ENCODE results near the gene MICU1.
"Not testable (repeated sequence)": the region's sequence is repeated elsewhere in the genome, so short reads cannot be mapped to it uniquely, and the experiment has no call there.

The MICU1 gene

GRCh38 chr10:72653383-72654096 lies 27.7 kb upstream of the MICU1 start:
- no peaks in the 10 kb centered on the region for H3K27me3 ChIP-seq (ENCODE audit: control insufficient read depth, insufficient read depth, low read length)
- H3K36me3 ChIP-seq (ENCODE audit: control insufficient read depth, low read depth, low read length), result no peaks in the 10 kb centered on the region
- H3K4me3 ChIP-seq (ENCODE audit: low read length), result no peak overlapping the region
- H3K9me3 ChIP-seq (ENCODE audit: control insufficient read depth, low read depth, low read length), result no peaks in the 10 kb centered on the region
- no peaks in the 10 kb centered on the region for H3K4me1 ChIP-seq (ENCODE audit: control insufficient read depth, low read depth, low read length)
- no peak overlapping the region for H3K9ac ChIP-seq (ENCODE audit: low read length)
- H3K27ac ChIP-seq (ENCODE audit: low read length), result no peak overlapping the region

GRCh38 chr10:72649291-72649690 lies 23.4 kb upstream of the MICU1 start:
- Histone ChIP-seq H3K9ac (ENCODE audit: low read length) (no peak overlapping the region), H3K9me3 (ENCODE audit: control insufficient read depth, low read depth, low read length) (no peaks in the 10 kb centered on the region), H3K27ac (ENCODE audit: low read length) (no peak overlapping the region), H3K36me3 (ENCODE audit: control insufficient read depth, low read depth, low read length) (no peaks in the 10 kb centered on the region), H3K27me3 (ENCODE audit: control insufficient read depth, insufficient read depth, low read length) (no peaks in the 10 kb centered on the region), H3K4me1 (ENCODE audit: control insufficient read depth, low read depth, low read length) (no peaks in the 10 kb centered on the region), H3K4me3 (ENCODE audit: low read length) (no peak overlapping the region)

GRCh38 chr10:72648301-72648700 lies 22.4 kb upstream of the MICU1 start:
- Histone ChIP-seq H3K4me1 (ENCODE audit: control insufficient read depth, low read depth, low read length) (no peaks in the 10 kb centered on the region), H3K4me3 (ENCODE audit: low read length) (no peak overlapping the region), H3K27me3 (ENCODE audit: control insufficient read depth, insufficient read depth, low read length) (no peaks in the 10 kb centered on the region), H3K27ac (ENCODE audit: low read length) (no peak overlapping the region), H3K9me3 (ENCODE audit: control insufficient read depth, low read depth, low read length) (no peaks in the 10 kb centered on the region), H3K9ac (ENCODE audit: low read length) (no peak overlapping the region), H3K36me3 (ENCODE audit: control insufficient read depth, low read depth, low read length) (no peaks in the 10 kb centered on the region)

GRCh38 chr10:72646971-72647370 lies 21.1 kb upstream of the MICU1 start:
- H3K4me1 ChIP-seq (ENCODE audit: control insufficient read depth, low read depth, low read length); H3K4me3 ChIP-seq (ENCODE audit: low read length); H3K27ac ChIP-seq (ENCODE audit: low read length); H3K9me3 ChIP-seq (ENCODE audit: control insufficient read depth, low read depth, low read length); H3K9ac ChIP-seq (ENCODE audit: low read length); H3K36me3 ChIP-seq (ENCODE audit: control insufficient read depth, low read depth, low read length); H3K27me3 ChIP-seq (ENCODE audit: control insufficient read depth, insufficient read depth, low read length): not testable (repeated sequence)

- Histone ChIP-seq H3K9me3 (ENCODE audit: control insufficient read depth, low read depth, low read length) (no peaks in the 10 kb centered on the region), H3K9ac (ENCODE audit: low read length) (no peak overlapping the region), H3K4me1 (ENCODE audit: control insufficient read depth, low read depth, low read length) (no peaks in the 10 kb centered on the region), H3K36me3 (ENCODE audit: control insufficient read depth, low read depth, low read length) (no peaks in the 10 kb centered on the region), H3K4me3 (ENCODE audit: low read length) (no peak overlapping the region), H3K27me3 (ENCODE audit: control insufficient read depth, insufficient read depth, low read length) (no peaks in the 10 kb centered on the region), H3K27ac (ENCODE audit: low read length) (no peak overlapping the region)
Observed at GRCh38 chr10:72645263-72645858, 19.5 kb upstream of the MICU1 start.

GRCh38 chr10:72642318-72642717 lies 16.4 kb upstream of the MICU1 start:
- Histone ChIP-seq H3K9ac (ENCODE audit: low read length) (no peak overlapping the region), H3K36me3 (ENCODE audit: control insufficient read depth, low read depth, low read length) (no peaks in the 10 kb centered on the region), H3K27me3 (ENCODE audit: control insufficient read depth, insufficient read depth, low read length) (no peaks in the 10 kb centered on the region), H3K9me3 (ENCODE audit: control insufficient read depth, low read depth, low read length) (no peaks in the 10 kb centered on the region), H3K4me3 (ENCODE audit: low read length) (no peak overlapping the region), H3K27ac (ENCODE audit: low read length) (no peak overlapping the region), H3K4me1 (ENCODE audit: control insufficient read depth, low read depth, low read length) (no peaks in the 10 kb centered on the region)

GRCh38 chr10:72639441-72639873 lies 13.6 kb upstream of the MICU1 start:
- no peaks in the 10 kb centered on the region for H3K36me3 ChIP-seq (ENCODE audit: control insufficient read depth, low read depth, low read length)
- no peaks in the 10 kb centered on the region for H3K27me3 ChIP-seq (ENCODE audit: control insufficient read depth, insufficient read depth, low read length)
- H3K4me1 ChIP-seq (ENCODE audit: control insufficient read depth, low read depth, low read length), result no peaks in the 10 kb centered on the region
- no peaks in the 10 kb centered on the region for H3K9me3 ChIP-seq (ENCODE audit: control insufficient read depth, low read depth, low read length)
- no peak overlapping the region for H3K27ac ChIP-seq (ENCODE audit: low read length)
- H3K4me3 ChIP-seq (ENCODE audit: low read length), result no peak overlapping the region
- H3K9ac ChIP-seq (ENCODE audit: low read length), result no peak overlapping the region

- Histone ChIP-seq H3K9ac (ENCODE audit: low read length) (no peak overlapping the region), H3K27ac (ENCODE audit: low read length) (no peak overlapping the region), H3K27me3 (ENCODE audit: control insufficient read depth, insufficient read depth, low read length) (no peaks in the 10 kb centered on the region), H3K9me3 (ENCODE audit: control insufficient read depth, low read depth, low read length) (no peaks in the 10 kb centered on the region), H3K36me3 (ENCODE audit: control insufficient read depth, low read depth, low read length) (no peaks in the 10 kb centered on the region), H3K4me3 (ENCODE audit: low read length) (no peak overlapping the region), H3K4me1 (ENCODE audit: control insufficient read depth, low read depth, low read length) (no peaks in the 10 kb centered on the region)
Observed at GRCh38 chr10:72638586-72639440, 12.9 kb upstream of the MICU1 start.

GRCh38 chr10:72637398-72637857 lies 11.5 kb upstream of the MICU1 start:
- no peak overlapping the region for H3K9ac ChIP-seq (ENCODE audit: low read length)
- no peak overlapping the region for H3K4me3 ChIP-seq (ENCODE audit: low read length)
- no peaks in the 10 kb centered on the region for H3K9me3 ChIP-seq (ENCODE audit: control insufficient read depth, low read depth, low read length)
- H3K4me1 ChIP-seq (ENCODE audit: control insufficient read depth, low read depth, low read length), result no peaks in the 10 kb centered on the region
- H3K27ac ChIP-seq (ENCODE audit: low read length), result no peak overlapping the region
- H3K27me3 ChIP-seq (ENCODE audit: control insufficient read depth, insufficient read depth, low read length), result no peaks in the 10 kb centered on the region
- H3K36me3 ChIP-seq (ENCODE audit: control insufficient read depth, low read depth, low read length), result no peaks in the 10 kb centered on the region

GRCh38 chr10:72630144-72630543 lies 4.3 kb upstream of the MICU1 start:
- peaks cover 5% of the 10 kb centered on the region for H3K4me1 ChIP-seq (ENCODE audit: control insufficient read depth, low read depth, low read length)
- no peaks in the 10 kb centered on the region for H3K36me3 ChIP-seq (ENCODE audit: control insufficient read depth, low read depth, low read length)
- no peaks in the 10 kb centered on the region for H3K9me3 ChIP-seq (ENCODE audit: control insufficient read depth, low read depth, low read length)
- H3K9ac ChIP-seq (ENCODE audit: low read length), result no peak overlapping the region
- no peak overlapping the region for H3K4me3 ChIP-seq (ENCODE audit: low read length)
- no peaks in the 10 kb centered on the region for H3K27me3 ChIP-seq (ENCODE audit: control insufficient read depth, insufficient read depth, low read length)
- no peak overlapping the region for H3K27ac ChIP-seq (ENCODE audit: low read length)

GRCh38 chr10:72626444-72626754 lies 520 bp upstream of the MICU1 start:
- Histone ChIP-seq H3K27me3 (ENCODE audit: control insufficient read depth, insufficient read depth, low read length) (no peaks in the 10 kb centered on the region), H3K4me3 (ENCODE audit: low read length) (peak overlapping the region; percentile 95), H3K27ac (ENCODE audit: low read length) (peak overlapping the region; percentile 36), H3K36me3 (ENCODE audit: control insufficient read depth, low read depth, low read length) (no peaks in the 10 kb centered on the region), H3K9me3 (ENCODE audit: control insufficient read depth, low read depth, low read length) (no peaks in the 10 kb centered on the region), H3K4me1 (ENCODE audit: control insufficient read depth, low read depth, low read length) (peaks cover 9% of the 10 kb centered on the region), H3K9ac (ENCODE audit: low read length) (peak overlapping the region; percentile 63)

Data from iPS-18a (cell line).